Measurements from ENCODE around the gene EPHA3.

GRCh38 chr3:89221924-89222323 is 114.5 kb downstream of the EPHA3 start:
- TF ChIP-seq CTCF (IDR thresholded peaks at IDR 0.05) (no peak), EP300 (IDR thresholded peaks at IDR 0.05; ENCODE audit: low read depth) (no peak), POLR2AphosphoS5 (IDR thresholded peaks at IDR 0.05) (no peak)
